Femur (tissue), 1 donor: ENCODE measurements around the gene PAX6.

Source experiments
- DNase-seq: peaks from one replicate; pipeline ENCODE4 v3.0.0-alpha.2; 2017

The PAX6 gene

DNA sequence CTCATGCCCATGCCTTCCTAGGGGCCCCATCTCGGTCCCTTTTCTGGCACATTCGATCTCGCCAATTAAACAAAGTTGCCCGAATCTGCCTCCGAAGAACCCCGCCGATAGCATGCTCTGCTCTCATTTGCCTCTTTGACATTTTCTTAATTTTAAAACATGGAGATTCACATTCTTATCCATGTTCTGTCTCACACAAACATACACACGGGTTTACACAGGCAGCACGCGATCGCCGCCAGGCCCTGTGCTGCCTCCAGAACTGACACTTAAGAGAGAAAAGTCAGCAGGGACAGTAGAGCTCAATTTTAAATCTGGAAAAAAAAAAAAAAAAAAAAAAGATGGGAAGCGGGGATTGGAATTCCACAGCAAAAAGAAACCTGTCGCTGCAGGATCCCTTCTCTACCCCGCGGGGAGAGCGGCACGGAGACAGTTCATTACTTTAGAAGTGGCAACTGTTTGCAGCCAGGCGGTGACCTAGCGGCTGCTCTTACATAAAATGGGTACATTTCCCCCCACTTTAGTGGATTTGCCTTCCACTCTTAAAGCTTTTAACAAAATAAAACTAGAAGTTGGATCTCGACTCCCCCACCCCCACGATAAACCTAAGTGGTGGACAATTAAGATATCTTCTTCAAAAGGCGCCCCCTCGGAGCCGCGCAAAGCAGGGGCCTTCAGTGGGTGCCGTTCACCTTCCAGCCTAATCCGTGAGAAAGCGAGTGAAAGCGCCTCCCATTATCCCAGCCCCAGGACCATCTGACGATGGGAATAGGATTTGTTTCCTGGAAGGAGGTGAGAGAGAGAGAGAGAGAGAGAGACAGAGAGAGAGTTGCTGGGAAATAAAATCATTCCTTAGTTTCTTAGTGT is 13.7 kb downstream of the PAX6 start:
- no peak for DNase-seq

- DNase-seq, result no peak
These were observed 14.5 kb downstream of the PAX6 start for GRCh38 chr11:31796499-31797189.

DNA sequence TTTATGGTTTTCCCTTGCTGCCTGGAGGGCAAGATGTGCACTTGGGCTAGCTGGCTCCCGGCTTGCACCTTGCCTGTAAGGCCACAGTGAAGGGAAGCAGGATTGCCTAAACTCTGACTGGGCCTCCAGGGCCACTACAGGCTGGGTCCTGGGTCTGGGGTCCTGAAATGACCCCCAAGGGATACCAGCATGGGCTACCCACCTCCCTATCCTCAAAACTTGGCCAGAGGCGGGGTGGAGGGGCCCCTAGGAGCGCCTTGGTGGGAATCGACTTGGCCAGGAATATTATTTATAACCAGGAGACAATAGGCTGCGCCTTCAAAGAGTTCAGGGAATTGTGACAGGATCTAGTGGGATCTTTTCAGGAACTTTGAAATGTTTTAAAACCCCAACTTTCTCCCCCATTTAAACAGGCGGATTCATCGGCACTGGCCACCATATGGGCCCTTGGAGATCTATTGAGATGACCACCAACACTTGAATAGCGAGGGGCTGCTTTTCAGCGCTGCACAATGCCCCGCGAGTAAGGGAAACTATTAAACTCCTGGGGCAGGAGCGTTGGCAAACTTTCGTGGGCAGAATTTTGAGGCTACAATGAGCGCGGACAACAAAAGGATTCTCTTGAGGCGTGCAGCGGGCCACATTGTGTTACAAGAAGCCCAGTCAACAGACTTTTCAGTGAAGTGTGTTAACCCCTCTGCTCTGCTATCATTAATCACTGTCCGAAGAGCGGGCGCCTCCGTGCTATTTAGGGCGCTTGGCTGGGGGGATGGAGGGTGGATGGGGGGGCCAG is 15.2 kb downstream of the PAX6 start:
- DNase-seq, result no peak

GRCh38 chr11:31794548-31794947 is 16.6 kb downstream of the PAX6 start:
- DNase-seq, result no peak

- DNase-seq, result no peak
These were observed 17.9 kb downstream of the PAX6 start for GRCh38 chr11:31793264-31793663.

DNA sequence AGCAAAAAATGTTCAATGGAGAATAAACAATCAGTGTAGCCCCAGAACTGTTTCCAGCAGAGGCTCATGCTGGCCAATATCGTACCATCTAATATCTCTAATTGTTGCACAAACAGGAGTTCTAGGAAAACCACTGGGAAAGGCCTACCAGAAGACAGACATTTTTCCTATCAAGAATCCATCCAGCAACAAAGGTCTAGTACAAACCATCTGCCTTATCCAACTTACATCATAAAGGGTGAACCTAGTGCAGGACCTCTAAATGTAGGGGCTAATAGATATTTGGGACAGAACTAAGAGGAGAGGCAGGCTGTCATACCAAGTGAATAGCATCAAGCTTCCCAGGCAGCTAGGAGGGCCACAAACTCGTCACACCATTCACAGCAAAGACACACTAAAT is 18.7 kb downstream of the PAX6 start:
- DNase-seq, result no peak

GRCh38 chr11:31792036-31792435 is 19.1 kb downstream of the PAX6 start:
- no peak for DNase-seq

DNA sequence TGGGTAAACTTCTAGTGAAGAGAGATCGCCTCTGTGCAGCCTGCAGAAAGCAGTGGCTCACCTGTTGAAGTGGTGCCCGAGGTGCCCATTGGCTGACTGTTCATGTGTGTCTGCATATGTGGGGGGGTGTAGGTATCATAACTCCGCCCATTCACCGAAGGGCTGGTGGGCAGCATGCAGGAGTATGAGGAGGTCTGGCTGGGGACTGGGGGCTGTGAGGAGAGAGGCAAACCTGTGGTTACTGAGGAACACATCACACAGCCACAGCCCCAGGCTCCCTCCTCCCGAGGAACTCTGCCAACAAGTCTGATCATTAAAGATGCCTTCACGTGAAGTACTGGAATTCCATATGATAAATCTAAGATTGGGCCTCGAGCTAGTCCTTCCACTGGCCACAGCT is 20.5 kb downstream of the PAX6 start:
- DNase-seq, result no peak

DNA sequence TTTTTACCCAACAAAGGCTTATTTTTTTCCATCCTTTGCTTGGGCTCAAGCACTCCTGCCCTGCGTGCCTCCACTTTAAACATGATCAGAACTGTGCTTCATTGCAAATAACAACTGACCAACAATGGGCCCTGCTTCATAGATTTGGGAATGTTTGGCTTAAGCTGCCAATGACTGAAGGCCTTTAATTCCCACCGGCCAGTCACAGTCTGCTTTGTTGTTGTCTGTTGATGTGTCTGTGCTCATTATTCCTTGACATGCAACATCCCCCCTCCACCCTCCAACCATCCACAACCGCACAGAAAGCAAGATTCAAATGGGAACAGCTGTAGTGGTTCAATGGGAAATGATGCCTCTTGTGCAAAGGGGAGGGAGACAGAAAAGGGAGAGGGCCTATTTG is 23.0 kb downstream of the PAX6 start:
- DNase-seq, result no peak

GRCh38 chr11:31786996-31787685 is 24.0 kb downstream of the PAX6 start:
- no peak for DNase-seq

DNA sequence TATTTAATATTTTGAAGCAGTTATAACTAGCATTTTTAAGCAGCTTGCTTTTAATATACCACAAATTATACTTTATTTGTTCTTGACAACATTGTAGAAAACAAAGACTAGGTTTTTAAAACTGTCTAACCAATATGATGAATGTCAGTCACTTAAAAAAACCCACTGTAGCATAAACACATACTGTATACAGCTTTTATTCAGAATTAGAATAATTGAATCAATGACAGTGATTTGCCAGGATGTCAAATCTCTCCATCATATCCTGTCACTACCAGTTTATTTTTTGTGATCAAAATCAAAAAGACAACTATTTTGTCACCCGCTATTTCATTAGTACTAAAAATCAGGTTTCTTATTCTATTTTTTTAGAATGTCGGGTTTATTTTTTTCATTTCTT is 26.5 kb downstream of the PAX6 start:
- no peak for DNase-seq

GRCh38 chr11:31783252-31783651 is 27.9 kb downstream of the PAX6 start:
- DNase-seq, result no peak

DNA sequence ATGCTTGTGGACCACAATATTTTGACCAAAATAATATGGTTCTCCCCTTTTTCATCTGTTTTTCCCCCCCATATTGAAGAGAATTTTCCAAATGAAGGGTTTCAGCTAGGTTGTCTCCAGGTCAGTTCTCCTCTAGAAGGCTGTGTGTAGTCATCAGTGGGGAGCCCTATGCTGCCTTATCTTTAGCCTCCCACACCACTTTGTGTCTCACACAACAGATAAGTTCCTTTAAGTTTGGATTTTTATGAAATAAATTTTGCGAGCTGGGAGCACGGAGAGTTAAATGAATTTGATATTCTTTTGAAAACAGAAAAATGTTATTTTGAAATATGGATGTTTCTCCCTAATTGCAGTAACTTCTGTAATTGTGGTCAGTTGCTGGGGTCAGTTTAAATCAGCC is 28.9 kb downstream of the PAX6 start:
- DNase-seq, result no peak

- no peak for DNase-seq
These were observed 30.6 kb downstream of the PAX6 start for GRCh38 chr11:31780480-31780971.

- no peak for DNase-seq
These were observed 31.0 kb downstream of the PAX6 start for GRCh38 chr11:31780078-31780477.

GRCh38 chr11:31779374-31779791 is 31.7 kb downstream of the PAX6 start:
- DNase-seq, result no peak

DNA sequence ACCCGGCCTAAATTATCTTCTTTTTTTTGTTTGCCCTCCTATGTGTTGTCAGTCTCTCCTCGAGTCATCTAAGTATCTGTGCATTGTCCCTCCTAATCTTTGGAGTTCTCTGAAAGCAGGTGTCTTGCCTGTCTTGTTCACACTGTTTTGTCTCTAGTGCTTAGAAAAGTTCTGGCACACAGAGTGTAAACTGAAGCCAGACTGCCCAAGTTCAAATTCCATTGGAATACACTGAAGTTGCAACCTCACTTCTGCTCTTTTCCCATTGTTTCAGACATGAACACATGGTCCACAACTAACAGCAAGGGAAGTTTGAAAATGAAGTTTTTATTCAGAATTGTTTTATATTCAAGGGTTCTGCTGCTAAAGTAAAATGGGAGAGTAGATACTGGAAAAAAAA is 38.7 kb downstream of the PAX6 start:
- DNase-seq, result no peak

GRCh38 chr11:31770011-31770700 is 41.0 kb downstream of the PAX6 start:
- no peak for DNase-seq

GRCh38 chr11:31768749-31769640 is 42.1 kb downstream of the PAX6 start:
- DNase-seq, result no peak

GRCh38 chr11:31767685-31768084 is 43.4 kb downstream of the PAX6 start:
- DNase-seq, result no peak

DNA sequence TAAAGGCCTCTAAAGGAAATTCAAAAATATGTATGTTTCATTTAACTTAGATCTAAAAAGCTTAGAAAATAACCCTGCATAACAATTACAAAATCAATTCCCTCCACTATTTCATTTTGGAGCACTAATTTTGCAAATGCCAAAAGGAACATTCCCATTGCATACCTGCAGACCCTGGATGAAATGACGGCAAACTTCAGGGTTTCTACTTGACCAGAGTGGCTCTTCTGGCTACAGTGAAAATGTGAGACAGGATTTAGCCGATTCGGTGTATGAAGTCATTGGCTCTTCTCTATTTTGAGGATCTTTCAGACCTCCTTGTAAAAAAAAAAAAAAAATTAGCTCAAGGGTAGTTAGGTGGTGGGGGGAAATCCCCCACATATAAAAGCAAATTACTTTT is 44.1 kb downstream of the PAX6 start:
- no peak for DNase-seq
